HEK293 (cell line): ENCODE measurements around the gene DCAKD.

ENCODE experiments used
- FEZF1 ChIP-seq: fragments of 450-650 bp; formaldehyde crosslinking; IDR thresholded peaks from 2 replicates; pipeline ENCODE4 v1.5.1; 2016; ENCODE audit warnings: missing biosample characterization, missing genetic modification characterization
- GLI2 ChIP-seq: fragments of 450-650 bp; formaldehyde crosslinking; IDR thresholded peaks from 2 replicates; pipeline ENCODE4; 2017; ENCODE audit warnings: missing biosample characterization, missing genetic modification characterization, low read depth, borderline replicate concordance
- INSM2 ChIP-seq: fragments of 450-650 bp; formaldehyde crosslinking; IDR thresholded peaks from 2 replicates; pipeline ENCODE4 v1.5.1; 2016; ENCODE audit warnings: missing biosample characterization, missing genetic modification characterization
- KLF10 ChIP-seq: fragments of 450-650 bp; IDR thresholded peaks from 2 replicates; pipeline ENCODE4 v1.5.1; 2018; ENCODE audit warnings: missing biosample characterization, mild to moderate bottlenecking, missing genetic modification characterization
- KLF16 ChIP-seq: fragments of 450-650 bp; formaldehyde crosslinking; IDR thresholded peaks from 2 replicates; pipeline ENCODE4 v1.5.1; 2017; ENCODE audit warnings: missing biosample characterization, missing genetic modification characterization
- KLF17 ChIP-seq: fragments of 450-650 bp; formaldehyde crosslinking; IDR thresholded peaks from 2 replicates; pipeline ENCODE4 v1.5.1; 2016; ENCODE audit warnings: missing biosample characterization, missing genetic modification characterization
- PRDM6 ChIP-seq: fragments of 450-650 bp; formaldehyde crosslinking; IDR thresholded peaks from 2 replicates; pipeline ENCODE4 v1.5.1; 2017; ENCODE audit warnings: missing biosample characterization, missing genetic modification characterization
- TCF7L2 ChIP-seq: IDR thresholded peaks from 2 replicates; pipeline ENCODE4 v1.6.1; 2011; ENCODE audit warnings: low read depth, mild to moderate bottlenecking, inconsistent platforms, low read length, moderate library complexity, borderline replicate concordance
- YY2 ChIP-seq: fragments of 450-650 bp; formaldehyde crosslinking; IDR thresholded peaks from 2 replicates; pipeline ENCODE4 v1.5.1; 2016; ENCODE audit warnings: missing biosample characterization, missing genetic modification characterization
- ZBTB1 ChIP-seq: fragments of 450-650 bp; formaldehyde crosslinking; IDR thresholded peaks from 2 replicates; pipeline ENCODE4 v1.5.1; 2016; ENCODE audit warnings: missing biosample characterization, missing genetic modification characterization
- ZBTB20 ChIP-seq: fragments of 450-650 bp; formaldehyde crosslinking; IDR thresholded peaks from 2 replicates; pipeline ENCODE4 v1.5.1; 2016; ENCODE audit warnings: missing biosample characterization, missing genetic modification characterization
- ZNF148 ChIP-seq: fragments of 450-650 bp; formaldehyde crosslinking; IDR thresholded peaks from 2 replicates; pipeline ENCODE4 v1.5.0; 2017; ENCODE audit warnings: missing biosample characterization, missing genetic modification characterization, borderline replicate concordance
- ZNF214 ChIP-seq: fragments of 450-650 bp; formaldehyde crosslinking; IDR thresholded peaks from 2 replicates; pipeline ENCODE4 v1.5.1; 2017; ENCODE audit warnings: missing biosample characterization, mild to moderate bottlenecking, missing genetic modification characterization, borderline replicate concordance
- ZNF324 ChIP-seq: fragments of 450-650 bp; formaldehyde crosslinking; IDR thresholded peaks from 2 replicates; pipeline ENCODE4 v1.5.1; 2016; ENCODE audit warnings: missing biosample characterization, missing genetic modification characterization
- ZNF391 ChIP-seq: fragments of 450-650 bp; formaldehyde crosslinking; IDR thresholded peaks from 2 replicates; pipeline ENCODE4 v1.5.1; 2016; ENCODE audit warnings: low read depth, missing biosample characterization, missing genetic modification characterization, borderline replicate concordance
- ZNF416 ChIP-seq: fragments of 450-650 bp; formaldehyde crosslinking; IDR thresholded peaks from 2 replicates; pipeline ENCODE4 v1.5.1; 2016; ENCODE audit warnings: missing biosample characterization, missing genetic modification characterization
- ZNF518A ChIP-seq: fragments of 450-650 bp; formaldehyde crosslinking; conservative IDR thresholded peaks from 2 replicates; pipeline ENCODE4 v1.5.1; 2016; ENCODE audit warnings: low read depth, missing biosample characterization, missing genetic modification characterization

DCAKD gene

GRCh38 chr17:45060797-45061605, 9.6 kb upstream of the DCAKD start, which contains the start of gene NMT1 (continued):
- TF ChIP-seq KLF17 (peak; percentile 58; the same call in 1 of the 2 replicates), KLF16 (peak; percentile 79), FEZF1 (no peak), YY2 (tag by site-specific recombination) (peak; percentile 97), ZNF416 (no peak), KLF10 (tag by site-specific recombination) (peak; percentile 82), INSM2 (tag by site-specific recombination) (peak; percentile 25; the same call in 1 of the 2 replicates), ZNF148 (tag by site-specific recombination) (no peak), ZNF391 (tag by site-specific recombination) (peak; percentile 83; the same call in 1 of the 2 replicates), ZNF518A (tag by site-specific recombination) (peak; percentile 25; the same call in 1 of the 2 replicates), ZNF324 (tag by site-specific recombination) (0 out of 2 replicates have a peak, but pooled peaks have one; percentile 27), TCF7L2 (peak; percentile 68; the same call in 1 of the 2 replicates), ZBTB20 (tag by site-specific recombination) (peak; percentile 80), GLI2 (tag by site-specific recombination) (no peak), ZBTB1 (tag by site-specific recombination) (no peak), PRDM6 (tag by site-specific recombination) (no peak), ZNF214 (no peak)
- TF ChIP-seq, all 188 proteins: peak for 48
